ENCODE data around the gene CALHM1.
"Not testable (repeated sequence)": the region's sequence is repeated elsewhere in the genome, so short reads cannot be mapped to it uniquely, and the experiment has no call there.

Gene CALHM1, protein sequence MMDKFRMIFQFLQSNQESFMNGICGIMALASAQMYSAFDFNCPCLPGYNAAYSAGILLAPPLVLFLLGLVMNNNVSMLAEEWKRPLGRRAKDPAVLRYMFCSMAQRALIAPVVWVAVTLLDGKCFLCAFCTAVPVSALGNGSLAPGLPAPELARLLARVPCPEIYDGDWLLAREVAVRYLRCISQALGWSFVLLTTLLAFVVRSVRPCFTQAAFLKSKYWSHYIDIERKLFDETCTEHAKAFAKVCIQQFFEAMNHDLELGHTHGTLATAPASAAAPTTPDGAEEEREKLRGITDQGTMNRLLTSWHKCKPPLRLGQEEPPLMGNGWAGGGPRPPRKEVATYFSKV

DNA sequence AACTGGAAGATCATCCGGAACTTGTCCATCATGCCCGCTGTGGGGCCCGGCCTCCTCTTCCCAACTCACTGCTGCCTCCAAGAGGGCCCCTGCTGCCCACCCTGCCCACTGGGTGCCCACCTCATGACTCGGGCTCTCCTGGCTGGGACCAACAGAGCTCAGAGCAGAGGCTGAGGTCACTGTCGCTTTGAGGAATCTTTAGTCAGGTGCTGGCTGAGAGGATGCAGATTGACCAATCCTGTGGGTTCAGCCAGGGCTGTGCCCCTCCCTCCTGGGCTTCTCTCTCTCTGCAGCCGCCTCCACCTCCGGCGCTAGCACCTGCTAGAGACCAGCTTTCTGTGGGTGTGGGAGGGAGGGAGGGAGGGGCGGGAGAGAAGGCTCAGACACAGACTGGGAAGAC lies at the start of gene CALHM1:
Gene CALHM1, minus strand, starts transcription at position 181 of the 400 bp plus-strand sequence. Its CDS starts 149 bp downstream, at position 32.
- DNase-seq: no peak

DNA sequence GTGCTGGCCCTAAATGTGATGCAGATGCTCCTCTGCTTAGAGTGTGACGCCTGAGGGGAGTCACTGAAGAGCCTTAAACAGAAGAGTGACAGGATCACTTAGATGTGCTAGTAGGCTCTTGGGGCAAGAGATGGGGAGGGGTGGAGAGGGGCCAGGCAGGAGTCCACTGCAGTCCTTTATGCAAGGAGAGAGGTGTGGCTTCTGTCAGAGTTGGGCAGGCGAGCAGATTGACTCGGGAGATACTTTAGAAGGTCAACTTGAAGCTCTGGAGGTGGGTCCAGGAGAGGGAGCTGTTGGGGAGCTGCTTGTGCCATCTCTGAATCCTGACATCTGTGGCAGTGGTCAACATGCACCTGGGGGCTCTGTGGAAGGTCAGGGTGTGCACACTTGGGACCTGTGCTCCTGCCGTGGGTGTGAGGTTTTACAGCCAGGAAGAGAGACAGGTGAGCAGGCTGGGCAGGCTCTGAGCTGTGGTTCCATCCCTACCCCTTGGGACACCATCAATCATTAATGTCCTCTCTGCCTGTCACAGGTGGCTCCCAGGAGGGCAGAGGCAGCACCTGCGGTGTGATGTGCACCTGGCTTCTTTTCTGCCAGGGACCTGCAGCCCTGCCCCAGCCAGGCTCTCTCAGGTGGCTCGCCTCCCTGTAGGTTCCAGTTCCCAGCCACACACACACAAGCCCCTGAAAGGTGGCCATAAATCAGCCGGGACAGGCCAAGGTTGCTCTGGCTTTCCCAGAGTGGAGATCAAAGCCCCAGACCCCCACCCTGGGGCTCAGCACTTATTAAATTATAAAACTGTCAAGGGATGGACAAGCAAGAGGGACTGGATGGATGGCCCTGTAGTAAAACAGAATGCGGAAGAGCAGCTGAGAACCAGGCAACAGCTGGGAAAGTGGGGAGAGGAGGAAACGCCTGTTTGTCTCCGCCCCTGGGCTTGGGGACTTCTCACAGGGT lies 48.8 kb upstream of the CALHM1 start:
- no peak for DNase-seq

DNA sequence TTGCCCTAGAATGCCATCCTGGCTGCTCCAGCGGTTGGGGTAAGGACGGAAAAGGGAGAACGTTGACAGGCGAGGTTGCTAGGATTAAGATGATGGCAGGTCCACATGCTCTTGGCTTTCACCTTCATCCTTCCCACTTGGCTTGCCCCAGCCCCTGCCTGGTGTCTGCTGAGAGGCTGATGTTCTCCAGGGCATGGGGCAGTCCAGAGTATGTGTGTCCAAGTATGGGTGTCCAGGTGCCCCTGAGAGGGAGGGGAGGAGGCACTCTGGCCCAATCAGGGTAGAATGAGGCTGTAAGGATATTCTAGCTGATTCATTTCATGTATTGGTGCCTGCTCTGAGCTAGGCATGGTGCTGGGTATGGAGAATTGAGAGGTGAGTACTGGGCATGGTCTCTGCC lies 47.4 kb upstream of the CALHM1 start:
- no peak for DNase-seq

DNA sequence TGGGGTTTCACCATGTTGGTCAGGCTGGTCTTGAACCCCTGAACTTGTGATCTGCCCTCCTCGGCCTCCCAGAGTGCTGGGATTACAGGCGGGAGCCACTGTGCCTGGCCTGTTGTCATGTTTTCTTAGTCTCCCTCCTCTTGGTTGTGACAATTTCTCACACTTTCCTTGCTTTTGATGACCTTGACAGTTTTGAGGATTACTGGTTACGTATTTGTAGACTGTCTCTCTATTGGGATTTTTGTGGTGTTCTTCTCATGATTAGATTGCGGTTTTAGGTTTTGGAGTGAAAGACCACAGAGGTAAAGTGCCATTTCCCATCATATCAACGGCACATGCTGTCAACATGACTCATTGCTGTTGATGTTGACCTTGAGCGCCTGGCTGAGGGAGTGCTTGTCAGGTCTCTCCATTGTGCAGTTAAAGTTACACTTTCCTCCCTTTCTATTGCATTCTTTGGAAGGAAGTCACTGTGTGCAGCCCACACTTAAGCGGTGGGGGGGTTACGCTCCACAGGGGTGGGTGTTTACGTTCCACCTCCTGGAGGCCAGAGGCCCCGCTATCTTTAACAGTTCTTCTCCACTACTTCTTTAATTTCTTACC lies 45.6 kb upstream of the CALHM1 start:
- no peak for DNase-seq

DNA sequence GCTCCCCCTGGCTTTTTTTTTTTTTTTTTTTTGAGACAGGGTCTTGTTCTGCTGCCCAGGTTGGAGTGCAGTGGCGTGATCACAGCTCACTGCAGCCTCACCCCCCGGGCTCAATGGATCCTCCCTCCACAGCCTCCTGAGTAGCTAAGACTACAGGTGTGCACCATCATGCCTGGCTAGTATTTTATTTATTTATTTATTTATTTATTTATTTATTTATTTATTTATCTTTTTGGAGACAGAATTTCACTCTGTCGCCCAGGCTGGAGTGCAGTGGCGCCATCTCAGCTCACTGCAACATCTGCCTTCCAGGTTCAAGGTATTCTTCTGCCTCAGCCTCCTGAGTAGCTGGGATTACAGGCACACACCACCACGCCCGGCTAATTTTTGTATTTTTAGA lies 45.1 kb upstream of the CALHM1 start:
- DNase-seq: not testable (repeated sequence)

DNA sequence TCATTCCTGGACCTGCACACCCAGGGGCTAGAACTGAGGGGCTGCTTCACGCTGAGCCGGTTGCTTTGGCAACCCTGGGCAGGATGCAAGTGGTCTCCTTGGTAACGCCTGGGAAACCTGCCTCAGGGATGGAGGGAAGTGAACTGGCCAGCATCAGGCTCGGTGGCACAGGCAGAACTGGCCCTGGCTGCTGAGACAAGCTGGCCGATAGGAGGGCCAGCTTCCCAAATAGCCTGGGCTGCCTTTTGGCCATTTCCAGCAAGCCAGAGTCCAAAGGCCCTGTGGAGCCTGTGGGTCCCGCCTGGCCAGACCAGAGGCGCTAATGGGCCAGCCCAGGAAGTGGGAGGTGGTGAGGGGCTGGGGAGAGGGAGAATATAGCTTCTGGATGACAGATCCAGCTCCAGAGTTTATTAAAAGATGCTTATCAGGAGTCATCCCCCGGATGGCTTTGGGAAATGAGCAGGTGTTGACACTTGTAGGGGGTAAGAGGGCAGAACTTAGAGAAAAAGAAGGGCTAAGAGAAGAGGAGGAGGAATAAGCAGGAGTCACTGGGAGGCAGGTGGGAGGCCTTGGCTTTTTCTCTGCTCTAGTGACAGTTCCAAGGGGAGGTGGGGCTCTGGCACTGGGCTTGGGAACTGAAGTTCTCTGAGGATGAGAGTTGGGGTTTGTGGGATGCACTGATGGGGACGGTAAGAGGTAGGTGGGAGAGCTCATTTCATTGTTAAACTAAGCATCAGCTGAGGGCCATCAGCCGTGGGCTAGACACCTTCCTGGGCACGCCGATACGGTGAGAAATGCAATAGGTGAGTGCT lies 44.4 kb upstream of the CALHM1 start:
- no peak for DNase-seq

DNA sequence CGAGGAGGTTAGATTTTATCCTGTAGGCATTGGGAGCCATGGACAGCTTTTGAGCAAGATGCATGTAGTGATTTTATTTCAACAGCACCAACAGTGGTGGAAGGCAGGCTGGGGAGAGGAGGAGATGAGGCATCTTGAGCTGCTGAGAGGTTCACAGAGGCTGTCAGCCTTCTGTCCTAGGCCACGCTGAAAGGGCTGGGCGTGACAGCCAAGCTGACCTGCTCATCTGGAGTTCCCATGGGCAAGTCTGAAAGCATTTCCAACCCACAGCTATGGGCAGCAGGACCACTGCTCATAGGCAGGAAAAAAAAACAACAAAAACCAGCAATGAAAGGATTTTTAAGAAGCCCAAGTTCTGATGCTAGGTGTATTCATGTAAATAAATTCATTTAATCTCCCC lies 42.5 kb upstream of the CALHM1 start:
- DNase-seq: no peak

DNA sequence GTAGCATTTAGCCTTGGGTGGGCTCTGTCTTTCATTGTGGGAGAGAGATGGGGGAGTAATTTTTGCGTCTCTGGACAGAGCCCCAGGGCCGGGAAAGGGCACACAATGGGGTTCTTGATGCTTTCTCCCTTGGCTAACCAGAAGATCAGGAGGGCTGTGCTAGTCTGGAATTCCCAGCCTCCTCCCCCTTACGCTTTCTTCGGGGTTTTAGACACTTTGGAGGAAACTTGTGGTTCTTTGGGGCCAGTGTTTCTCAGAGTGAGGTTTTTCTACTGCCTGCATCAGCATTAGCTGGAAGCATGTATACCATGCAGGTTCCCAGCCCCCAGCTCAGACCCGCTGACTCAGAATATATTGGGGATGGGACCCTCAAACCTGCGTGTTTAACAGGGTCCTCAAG lies 41.8 kb upstream of the CALHM1 start:
- no peak for DNase-seq

DNA sequence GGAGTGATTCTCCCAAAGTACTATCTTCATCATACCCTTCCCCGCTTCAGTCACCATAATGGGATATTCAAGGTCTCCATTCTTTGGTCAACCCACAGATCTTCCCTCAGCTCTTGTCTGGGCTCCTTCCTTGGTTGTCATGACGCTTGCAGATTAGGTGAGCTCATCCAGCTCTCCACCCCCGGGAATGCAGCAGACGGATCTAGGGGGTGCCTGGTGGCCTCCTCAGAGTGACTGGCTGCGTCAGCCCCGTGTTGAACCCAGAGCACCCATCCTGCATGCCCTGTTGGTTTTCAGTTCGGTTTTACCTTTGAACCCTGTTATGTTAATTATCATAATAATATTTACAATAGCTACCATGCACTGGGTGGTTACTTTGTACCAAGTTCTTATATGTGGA lies 41.2 kb upstream of the CALHM1 start:
- no peak for DNase-seq

DNA sequence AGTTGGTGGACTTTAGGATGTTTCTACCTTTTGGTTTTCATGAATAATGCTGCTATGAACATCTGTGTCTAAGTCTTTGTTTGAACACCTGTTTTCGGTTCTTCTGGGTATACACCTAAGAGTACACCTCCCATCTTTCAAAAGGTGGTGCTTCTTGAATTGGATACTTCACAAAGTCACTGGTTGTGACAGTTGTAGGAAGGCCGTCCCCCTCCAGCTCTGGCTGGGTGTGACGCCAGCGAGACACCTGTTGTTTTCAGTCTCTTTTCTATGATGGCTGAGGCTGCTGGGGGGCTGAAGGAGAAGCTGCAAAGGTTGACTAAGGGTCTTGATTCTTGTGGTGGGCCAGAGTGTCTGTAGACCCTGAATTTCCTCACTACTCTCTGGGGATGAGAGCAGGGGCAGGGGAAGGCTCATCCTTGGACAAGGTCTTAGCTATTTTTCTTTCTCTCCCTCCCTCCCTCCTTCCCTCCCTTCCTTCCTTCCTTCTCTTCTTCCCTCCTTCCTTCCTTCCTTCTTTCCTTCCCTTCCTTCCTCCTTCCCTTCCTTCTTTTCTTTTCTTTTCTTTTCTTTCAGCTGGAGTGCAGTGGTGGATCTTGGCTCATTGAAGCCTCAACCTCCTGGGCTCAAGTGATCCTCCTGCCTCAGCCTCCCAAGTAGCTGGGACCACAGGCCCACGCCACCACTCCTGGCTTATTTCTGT lies 40.4 kb upstream of the CALHM1 start:
- DNase-seq: no peak

DNA sequence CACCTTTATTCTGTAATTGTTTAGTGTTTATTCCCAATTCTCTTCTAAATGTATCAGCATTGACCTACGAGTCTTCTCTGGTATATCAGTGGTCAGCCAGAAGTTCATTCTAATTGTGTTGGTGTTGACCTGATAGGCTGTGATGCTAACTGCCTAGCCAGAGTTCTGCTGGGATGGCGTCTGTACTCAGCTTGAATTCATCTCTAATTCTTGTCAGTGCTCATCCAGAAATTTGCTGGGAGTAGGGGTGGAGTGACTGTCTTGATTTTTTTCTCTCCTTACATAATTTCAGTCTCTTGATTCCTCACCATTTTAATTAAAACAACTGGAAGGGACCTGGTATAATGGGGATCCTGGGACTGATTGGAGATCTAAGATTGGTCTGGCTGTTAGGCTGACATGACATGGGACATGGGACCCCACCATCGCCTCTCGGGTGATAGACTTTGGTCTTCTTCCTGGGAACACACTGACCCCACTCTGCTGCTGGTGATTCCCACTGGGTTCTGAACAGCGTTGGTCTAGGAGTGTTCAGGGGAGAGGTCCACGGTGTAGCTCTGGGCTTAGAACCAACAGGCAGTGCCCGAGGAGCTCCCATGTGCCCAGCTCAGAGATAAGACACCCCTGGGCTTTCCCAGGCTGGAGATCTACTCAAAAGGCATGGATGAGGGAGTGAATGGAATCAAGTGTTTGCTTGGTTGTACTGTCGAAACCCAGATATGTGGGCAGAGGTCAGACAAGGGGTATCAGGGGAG lies 38.6 kb upstream of the CALHM1 start:
- no peak for DNase-seq

DNA sequence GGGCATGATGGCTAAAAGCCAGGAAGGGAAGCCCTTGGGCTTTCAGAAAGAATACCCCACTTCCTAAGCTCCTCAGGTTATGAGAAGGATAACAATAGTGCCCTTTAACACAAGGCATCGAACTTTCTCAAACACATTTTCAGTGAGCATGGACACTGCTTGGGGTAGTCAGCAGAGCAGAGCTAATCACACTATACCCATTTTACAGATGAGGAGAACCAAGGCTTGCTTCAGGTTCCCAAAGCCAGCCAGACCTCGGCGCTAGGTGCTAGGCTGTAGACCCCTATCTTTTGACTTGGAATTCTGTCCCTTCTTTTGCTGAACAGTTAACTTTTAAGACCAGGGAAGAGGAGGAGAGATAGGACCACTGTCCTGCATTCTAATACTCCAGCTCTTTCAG lies 36.6 kb upstream of the CALHM1 start:
- no peak for DNase-seq

DNA sequence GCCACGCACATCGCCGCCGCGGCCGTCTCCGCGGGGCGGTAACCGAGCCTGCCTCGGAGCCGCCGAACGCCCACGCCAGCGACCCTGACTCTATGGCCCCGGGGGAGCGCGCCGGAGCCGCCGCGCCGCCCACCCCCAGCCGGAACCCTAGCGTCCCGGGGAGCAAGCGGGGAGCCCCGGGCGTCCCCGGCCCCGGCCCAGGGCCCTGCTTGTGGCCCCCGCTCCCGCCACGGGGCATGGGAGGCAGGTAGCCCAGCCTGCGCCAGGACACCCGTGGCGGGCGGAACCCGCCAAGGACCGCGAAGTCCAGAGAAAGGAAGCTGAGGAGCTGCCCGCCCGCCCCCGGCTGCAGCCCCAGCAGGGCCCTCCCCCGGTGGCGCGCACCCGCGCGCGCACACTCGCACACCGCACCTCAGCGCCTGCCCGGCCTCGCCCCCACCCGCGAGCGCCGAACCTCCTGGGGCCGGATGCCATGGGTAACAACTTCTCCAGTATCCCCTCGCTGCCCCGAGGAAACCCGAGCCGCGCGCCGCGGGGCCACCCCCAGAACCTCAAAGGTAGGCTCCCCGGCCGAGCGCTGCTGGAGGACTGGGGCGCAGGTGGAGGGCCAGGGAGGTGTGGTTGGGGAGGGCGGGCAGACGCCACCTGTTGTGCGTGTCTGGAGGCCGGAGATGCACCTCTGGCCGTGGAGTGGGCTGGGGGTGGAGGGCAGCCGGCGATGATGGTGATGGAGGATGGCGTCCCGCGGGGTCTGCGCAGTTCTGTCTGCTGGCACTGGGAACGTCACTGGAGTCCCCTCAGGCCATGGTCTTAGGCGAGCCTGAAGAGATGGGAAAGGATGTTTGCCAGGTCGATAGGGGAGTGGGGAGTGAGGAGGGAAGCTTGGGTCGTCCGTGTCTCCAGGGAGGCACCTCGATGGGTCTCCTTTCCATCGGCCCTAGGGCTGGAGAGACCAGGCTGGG lies 35.5 kb upstream of the CALHM1 start:
- DNase-seq: peak; percentile 16

DNA sequence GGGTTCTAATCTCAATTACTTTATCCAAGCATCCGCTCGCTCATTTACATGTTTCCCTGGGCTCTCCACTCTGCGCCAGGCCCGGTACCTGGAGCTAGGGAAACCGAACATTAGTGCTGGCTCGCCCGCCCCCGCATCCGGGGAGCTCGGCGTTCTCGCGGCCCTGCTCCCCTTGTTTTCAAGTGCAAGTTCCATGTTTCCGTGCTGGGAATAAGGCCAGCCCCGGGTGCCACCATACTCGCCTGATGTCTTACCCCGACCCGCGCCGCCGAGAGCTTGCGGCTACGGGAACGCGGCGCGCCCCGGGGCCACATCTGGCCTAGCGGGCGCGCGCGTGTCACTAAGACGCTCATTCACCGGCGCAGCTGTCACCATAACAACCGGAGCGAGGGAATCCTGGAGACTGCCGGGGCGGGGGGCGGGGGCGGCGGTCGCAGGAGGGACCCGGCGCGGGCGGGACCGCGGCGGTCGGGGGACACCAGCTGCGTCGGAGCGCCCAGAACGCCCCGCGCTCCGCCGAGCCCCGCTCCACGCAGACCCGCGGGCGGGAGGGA lies 34.7 kb upstream of the CALHM1 start, which contains the start of gene NEURL1:
Gene NEURL1, plus strand, starts transcription at position 344 of the 554 bp plus-strand sequence. CDS start 683 bp downstream, outside the sequence.
- DNase-seq: peak; percentile 12

DNA sequence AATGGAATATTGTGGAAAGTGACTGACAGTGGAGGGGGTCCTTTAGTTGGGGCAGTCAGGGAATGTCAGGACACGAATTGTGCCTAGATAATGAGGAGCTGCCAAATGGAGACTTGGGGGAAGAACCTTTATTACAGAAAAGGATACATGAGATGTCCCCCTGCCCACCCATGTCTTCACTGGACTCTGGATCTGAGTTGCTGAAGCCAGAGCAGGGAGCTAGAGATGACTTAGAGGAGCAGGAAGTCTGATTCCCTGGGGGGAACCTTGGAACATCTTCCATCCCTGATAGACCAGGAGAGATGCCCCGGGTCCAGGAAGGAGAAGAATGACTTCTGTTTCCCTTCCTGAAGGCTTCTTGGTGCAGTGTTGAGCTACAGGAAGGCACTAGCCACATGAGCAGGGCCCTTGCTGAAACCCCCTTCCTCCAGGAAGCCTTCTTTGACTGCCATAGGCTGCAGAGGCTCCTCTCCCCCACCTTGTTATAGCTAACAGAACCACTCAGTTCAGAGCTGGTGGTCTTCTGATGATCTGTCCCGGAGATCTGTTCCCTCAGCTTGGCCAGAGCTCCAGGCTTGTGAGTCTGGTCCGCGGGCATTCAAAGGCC lies 34.1 kb upstream of the CALHM1 start:
- DNase-seq: no peak

DNA sequence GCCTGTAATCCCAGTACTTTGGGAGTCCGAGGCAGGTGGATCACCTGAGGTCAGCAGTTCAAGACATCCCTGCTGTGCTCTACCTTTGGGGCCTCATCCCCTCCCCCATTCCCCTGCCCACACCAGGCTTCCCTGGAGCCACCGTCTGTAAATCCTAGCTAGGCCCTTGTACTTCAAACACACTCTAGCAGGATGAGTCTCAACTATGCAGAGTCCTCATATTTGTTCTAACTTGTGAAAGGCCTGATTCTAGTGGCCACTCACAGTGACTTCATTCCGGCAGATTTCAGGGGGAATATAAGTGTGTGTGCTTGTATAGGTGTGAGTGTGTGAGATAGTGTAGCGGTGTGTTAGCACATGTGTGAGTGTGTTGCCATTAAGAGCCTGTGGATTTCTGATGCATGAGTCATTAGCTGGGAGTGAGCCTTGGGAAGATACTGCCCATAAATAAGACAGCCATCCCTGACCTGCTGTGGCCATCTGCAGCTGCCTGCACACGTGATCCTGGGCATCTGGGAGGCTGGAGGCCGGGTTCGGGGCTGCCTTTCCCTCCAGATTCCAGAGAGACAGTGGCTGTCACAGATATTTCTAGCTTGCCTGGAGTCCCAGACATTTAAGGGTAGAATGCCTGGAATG lies 33.1 kb upstream of the CALHM1 start:
- no peak for DNase-seq

DNA sequence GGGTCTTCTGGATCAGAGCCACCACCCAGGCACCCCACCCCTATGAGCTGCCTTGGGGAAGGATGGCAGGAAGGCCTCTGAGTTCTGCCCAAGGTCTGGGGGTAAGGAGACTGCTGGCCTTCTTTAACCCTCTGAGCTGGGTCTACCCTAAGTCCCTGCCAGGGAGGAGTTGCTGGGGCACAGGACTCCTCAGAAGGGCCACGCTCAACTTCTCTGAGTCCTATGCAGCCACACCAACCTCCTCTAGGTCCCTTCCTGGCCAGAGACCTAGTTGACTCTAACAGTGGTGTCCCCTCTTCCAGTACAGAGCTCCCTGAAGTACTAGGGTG lies 32.2 kb upstream of the CALHM1 start:
- DNase-seq: no peak

DNA sequence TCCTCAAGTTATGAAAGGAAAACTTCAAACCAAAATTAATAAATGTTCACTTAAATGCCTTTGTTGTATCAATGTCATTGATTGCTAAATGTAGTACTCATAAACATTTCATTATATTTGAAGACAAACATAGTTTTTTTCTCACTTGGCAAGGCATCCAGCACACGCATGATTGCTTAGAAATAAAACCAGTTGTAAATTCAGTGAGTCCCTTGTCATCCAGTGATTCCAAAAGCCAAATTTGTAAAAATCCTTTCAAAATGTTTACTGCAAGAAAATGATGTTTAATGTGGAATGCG lies 28.7 kb upstream of the CALHM1 start:
- no peak for DNase-seq
